Suppressor macrophage treated with lipopolysaccharide for 1 hour (primary cell): ENCODE measurements around the gene GPR158.

Experiments
- DNase-seq, 3 donors: peaks; one replicate each; pipeline ENCODE4 v3.0.0-alpha.2; 2020 to 2022

Gene GPR158

GRCh38 chr10:25505466-25505865 lies 330.7 kb downstream of the GPR158 start:
- peak in 1 of 3 donors; percentile 5 for DNase-seq

DNA sequence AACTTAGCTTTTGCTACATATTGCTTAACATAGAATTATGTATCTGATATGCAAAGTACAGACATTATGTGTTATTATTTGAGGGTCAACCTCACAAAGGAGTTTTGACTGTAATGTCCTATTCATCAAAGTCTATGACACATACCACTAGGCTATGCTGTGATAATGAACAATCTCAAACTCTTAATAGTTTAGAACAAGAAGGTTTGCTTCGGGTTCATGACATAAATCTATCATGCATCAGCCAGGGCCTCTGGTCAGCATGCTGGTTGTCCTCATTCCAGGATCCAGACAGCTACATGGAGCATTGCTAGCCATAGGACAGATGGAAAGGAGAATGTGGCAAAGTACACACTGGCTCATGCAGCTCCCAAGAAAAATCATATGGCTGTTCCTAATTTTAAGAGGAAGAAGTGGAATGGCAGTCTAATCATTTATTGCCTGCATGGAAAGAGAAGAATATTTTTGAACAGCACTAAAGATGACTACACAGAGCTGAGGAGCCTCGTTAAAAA lies 332.1 kb downstream of the GPR158 start:
- DNase-seq, result no peak

GRCh38 chr10:25508112-25508815 lies 333.5 kb downstream of the GPR158 start:
- DNase-seq, result no peak

GRCh38 chr10:25509151-25509550 lies 334.4 kb downstream of the GPR158 start:
- DNase-seq, result no peak

GRCh38 chr10:25522294-25522693 lies 347.5 kb downstream of the GPR158 start:
- DNase-seq, result no peak

- no peak for DNase-seq
These were observed 348.3 kb downstream of the GPR158 start for GRCh38 chr10:25522946-25523608.

- no peak for DNase-seq
These were observed 355.5 kb downstream of the GPR158 start for GRCh38 chr10:25530306-25530705.

- no peak for DNase-seq
These were observed 356.8 kb downstream of the GPR158 start for GRCh38 chr10:25531457-25532061.

- DNase-seq, result no peak
These were observed 357.4 kb downstream of the GPR158 start for GRCh38 chr10:25532213-25532612.

GRCh38 chr10:25536027-25536426 lies 361.2 kb downstream of the GPR158 start:
- no peak for DNase-seq

- DNase-seq, result peak; percentile 4 to 25 (median 6)
These were observed 372.6 kb downstream of the GPR158 start for GRCh38 chr10:25547382-25547781.

DNA sequence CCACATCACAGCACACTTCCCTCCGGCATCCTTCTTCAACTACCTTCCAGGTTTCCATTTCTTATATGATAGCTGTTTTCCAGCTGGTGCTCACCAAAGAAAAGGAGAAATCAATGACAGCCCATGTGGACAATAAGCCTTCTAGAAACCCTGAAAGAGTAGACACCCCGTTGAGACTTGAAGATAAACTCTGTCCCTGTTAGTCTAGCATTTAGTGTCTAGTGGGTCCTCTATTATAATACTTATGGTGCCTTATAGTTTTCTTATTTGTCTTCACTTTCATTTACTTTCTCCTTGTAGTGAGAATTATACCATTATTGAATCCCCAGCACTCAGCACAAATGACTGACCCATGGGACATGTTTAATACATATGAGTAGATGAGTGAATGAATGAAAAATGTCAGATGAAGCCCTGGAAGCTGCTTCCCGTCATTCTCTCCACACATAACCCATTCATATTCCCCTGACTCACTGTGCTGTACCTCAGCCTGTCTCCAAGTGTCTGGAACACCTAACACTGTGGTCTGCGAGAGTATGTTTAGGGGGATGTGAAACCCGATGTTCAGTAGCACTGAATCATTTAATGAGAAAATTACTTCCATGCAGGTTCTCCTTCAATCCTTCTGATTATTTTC lies 377.6 kb downstream of the GPR158 start:
- DNase-seq, result no peak

DNA sequence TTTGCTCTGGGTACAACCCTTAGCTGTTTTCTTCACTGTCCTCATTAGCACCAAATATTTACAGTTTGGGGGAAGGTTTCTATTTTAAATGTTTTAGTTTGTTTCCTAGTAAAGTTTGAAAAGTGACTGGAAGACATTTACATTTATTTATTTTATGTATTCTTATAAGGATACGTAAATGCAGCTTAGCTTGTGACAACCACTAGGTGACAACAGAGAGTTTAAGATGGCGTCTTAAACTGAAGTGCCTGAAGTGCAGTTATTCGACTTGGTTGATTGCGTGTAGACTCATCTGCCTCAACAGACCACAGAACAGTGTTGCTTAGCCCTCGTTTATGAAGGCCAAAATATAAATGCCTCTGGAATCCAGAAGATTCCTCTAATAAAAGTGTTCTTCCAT lies 381.1 kb downstream of the GPR158 start:
- DNase-seq, result no peak

DNA sequence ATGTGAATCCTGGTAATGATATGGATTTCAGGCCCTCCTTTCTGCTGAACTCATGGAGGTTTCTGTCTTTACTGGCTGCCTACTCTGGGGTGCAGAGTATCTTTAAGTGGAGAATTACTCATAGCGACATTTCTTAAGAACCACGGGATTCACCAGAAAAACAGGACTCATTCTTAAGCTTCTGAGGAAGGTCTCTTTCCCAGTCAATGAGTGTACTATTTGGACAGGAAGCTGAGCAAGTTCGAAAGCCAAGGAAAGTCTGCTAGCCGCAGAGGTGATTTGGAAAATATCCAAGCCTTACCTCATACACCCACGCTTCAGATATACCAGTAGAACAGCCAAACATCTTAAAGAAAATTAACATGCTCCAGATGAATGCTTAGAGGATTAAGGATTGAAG lies 381.7 kb downstream of the GPR158 start:
- no peak for DNase-seq

- no peak for DNase-seq
These were observed 382.3 kb downstream of the GPR158 start for GRCh38 chr10:25557136-25557535.

- DNase-seq, result no peak
These were observed 387.0 kb downstream of the GPR158 start for GRCh38 chr10:25561758-25562157.

DNA sequence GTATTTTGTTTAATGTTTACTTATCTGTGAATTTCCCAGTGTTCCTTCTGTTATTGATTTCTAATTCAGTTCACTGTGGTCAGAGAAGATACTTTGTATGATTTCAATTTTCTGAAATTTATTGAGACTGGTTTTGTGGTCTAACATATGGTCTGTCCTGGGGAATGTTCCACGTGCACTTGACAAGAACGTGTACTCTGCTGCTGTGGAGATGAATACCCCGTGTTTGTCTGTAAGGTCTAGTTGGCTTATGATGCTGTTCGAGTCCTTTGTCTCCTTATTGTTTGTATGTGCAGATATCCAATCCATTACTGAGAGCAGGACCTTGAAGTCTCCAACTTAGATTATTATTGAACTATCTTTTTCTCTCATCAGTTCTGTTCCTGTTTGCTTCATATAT lies 387.7 kb downstream of the GPR158 start:
- no peak for DNase-seq

GRCh38 chr10:25564351-25564750 lies 389.6 kb downstream of the GPR158 start:
- DNase-seq, result no peak

DNA sequence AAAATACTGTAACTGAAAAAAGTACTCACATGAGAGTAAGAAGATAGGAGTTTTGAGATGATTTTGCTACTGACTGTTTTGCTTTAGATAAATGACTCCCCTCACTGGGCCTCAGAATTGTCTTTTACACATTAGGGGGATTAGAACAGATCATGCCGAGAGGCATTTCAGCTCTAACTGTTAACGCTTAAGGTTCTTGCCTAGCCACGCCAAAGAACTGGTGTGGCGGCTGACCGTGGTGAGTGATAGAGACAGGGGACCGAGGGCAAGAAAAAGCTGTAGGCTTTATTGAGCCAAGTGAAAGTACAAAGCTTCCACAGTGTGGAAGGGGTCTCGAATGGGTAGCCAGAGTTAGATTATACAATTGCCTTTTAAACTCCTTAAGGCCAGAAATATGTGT lies 390.8 kb downstream of the GPR158 start:
- DNase-seq, result no peak

DNA sequence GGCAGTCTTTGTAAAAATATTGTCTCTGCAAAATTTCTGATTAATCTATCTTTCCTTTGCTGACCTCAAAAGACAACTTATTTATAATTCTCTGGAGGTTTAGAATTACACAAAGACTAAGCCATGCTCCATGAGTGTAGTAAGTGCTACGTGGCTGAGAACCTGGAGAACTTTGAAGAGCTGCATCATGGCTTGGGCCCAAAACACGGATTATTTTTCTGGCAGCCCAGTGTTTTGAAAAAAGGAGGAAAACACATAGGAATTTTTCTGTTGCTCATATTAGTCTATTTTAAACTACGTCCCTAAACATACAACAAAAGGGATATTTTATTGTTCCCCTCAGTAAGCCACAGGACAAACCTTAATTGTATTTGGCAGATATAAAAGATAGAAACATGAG lies 398.5 kb downstream of the GPR158 start:
- DNase-seq, result no peak

DNA sequence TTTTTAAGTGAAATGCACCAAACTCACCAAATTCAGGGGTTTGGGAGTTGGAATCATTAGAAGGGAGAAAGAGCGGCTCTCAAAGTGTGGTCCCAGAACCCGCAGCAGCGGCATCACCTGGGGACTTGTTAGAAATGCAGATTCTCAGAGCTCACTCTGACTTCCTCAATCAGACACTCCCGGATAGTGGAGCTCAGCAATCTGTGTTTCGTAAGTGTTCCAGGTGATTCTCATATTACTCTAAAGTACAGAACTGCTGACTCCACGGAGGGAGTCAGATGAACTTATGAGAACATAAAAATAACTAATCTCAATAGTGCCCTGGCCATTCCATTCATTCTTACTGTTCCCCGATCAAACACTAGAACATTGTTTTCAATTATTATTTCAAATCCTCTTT lies 400.5 kb downstream of the GPR158 start:
- DNase-seq, result no peak

GRCh38 chr10:25578061-25578460 lies 403.3 kb downstream of the GPR158 start:
- no peak for DNase-seq

DNA sequence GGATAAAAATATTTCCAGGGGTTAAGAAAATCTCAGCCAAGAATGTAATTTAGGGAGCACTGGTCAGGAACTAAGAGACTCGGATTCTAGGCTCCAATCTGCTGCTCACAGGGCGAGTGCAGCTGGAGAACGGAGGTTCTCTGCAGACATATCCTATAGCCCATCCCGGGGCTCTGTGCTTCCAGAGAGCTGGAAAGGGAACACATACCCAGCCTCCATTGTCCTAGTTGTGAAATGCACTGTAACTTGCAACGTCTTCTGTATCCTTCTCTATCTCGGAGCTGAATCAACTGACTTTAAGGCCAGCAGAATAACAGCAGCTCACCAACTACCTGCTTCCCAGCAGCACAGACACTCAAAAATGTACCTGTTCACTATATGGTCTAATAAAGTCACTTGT lies 408.2 kb downstream of the GPR158 start:
- no peak for DNase-seq

DNA sequence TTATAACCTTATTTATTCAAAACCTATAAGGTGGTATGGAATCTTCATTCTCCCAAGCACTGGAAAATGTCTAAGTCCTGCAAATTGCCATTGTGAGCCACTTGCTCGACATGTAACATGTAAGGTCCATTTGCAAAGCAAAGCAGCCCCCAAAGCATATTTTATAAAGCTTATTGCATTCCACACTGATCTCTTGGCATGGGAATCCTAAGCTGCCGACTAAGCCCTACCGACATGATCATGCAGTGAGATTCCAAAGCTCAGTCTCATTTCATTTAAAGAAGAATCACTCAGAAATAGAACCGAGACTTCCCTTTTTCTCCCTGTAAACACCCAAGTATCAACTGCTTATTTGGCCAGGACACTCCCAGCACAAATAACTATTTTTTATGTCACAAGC lies 425.9 kb downstream of the GPR158 start:
- DNase-seq, result no peak
